ENCODE data around the gene CEACAM16.

CEACAM16 gene

DNA sequence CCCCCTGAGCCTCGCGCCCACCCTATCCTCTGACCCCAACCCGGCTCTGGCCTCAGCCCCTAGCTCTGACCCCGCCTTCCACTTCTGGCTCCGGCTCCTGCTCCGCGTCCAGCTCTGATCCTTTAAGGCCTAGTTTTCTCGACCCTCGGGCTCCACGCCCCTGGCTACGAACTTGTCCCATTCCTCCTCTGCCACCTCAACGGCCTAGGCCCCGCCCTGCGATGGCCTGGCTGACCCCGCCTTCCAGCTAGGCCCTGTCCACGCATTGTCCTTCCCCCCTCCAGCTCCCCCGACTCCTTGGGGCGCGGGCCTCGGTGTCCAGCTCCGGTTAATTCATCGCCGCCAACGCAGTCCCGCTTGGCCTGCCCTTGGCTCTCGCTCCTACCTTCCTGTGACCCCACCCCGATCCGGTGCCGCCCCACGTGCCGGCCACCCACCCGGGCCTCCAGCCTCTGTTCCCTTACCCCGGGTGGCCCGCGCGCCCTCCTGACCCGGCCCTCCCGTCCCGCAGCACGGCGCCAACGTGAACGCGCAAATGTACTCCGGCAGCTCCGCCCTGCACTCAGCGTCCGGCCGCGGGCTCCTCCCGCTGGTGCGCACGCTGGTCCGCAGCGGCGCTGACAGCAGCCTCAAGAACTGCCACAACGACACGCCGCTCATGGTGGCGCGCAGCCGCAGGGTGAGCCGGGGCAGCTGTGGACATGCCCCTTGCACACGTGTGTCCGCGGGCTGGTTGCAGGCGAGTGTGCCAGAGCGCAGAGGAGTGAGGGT, 59.0 kb downstream of the CEACAM16 start:
- peak overlapping the region; percentile 55 for H3K4me3 ChIP-seq (ENCODE audit: low read length)
- TF ChIP-seq, protein P1, sequence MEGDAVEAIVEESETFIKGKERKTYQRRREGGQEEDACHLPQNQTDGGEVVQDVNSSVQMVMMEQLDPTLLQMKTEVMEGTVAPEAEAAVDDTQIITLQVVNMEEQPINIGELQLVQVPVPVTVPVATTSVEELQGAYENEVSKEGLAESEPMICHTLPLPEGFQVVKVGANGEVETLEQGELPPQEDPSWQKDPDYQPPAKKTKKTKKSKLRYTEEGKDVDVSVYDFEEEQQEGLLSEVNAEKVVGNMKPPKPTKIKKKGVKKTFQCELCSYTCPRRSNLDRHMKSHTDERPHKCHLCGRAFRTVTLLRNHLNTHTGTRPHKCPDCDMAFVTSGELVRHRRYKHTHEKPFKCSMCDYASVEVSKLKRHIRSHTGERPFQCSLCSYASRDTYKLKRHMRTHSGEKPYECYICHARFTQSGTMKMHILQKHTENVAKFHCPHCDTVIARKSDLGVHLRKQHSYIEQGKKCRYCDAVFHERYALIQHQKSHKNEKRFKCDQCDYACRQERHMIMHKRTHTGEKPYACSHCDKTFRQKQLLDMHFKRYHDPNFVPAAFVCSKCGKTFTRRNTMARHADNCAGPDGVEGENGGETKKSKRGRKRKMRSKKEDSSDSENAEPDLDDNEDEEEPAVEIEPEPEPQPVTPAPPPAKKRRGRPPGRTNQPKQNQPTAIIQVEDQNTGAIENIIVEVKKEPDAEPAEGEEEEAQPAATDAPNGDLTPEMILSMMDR (conservative IDR thresholded peaks at IDR 0.05; ENCODE audit: low read length), result no peak
- peak; percentile 53 for DNase-seq (ENCODE audit: low read depth)

DNA sequence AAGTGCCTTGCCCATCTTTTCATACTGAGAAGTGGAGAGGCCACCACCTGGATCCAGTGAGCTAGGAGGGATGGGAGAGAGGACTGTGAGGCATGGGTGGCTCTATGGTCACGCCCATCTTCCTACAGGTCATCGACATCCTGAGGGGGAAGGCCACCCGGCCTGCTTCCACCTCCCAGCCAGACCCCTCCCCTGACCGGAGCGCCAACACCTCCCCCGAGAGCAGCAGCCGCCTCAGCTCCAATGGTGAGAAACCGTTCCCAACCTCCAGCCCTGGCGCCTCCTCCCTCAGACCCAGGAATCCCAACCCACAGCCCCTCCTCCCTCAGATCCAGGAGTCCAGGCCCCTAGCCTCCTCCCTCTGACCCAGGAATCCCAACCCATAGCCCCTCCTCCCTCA, 59.6 kb downstream of the CEACAM16 start:
- no peak for DNase-seq (ENCODE audit: low read depth)
- TF ChIP-seq, protein P1 (conservative IDR thresholded peaks at IDR 0.05; ENCODE audit: low read length), result no peak

GRCh38 chr19:44759083-44759804, 60.3 kb downstream of the CEACAM16 start:
- TF ChIP-seq, protein P1 (conservative IDR thresholded peaks at IDR 0.05; ENCODE audit: low read length), result no peak
- no peak for DNase-seq (ENCODE audit: low read depth)
- no peak overlapping the region for H3K4me3 ChIP-seq (ENCODE audit: low read length)

More for the DNA sequence above, 59.6 kb downstream of the CEACAM16 start:
- peak overlapping the region; percentile 55 for H3K4me3 ChIP-seq (ENCODE audit: low read length)

All from AG10803 (cell line).